ENCODE results near the gene UPF1.

UPF1 gene

GRCh38 chr19:18859676-18860301 is 28.0 kb downstream of the UPF1 start:
- no peak for DNase-seq
- Histone ChIP-seq H3K4me1 (ENCODE audit: control insufficient read depth, low read depth, low read length) (no peaks in the 10 kb centered on the region), H2BK5ac (ENCODE audit: low read length) (no peak overlapping the region), H3K4me2 (ENCODE audit: low read length) (no peak overlapping the region), H2BK15ac (replicated peaks; ENCODE audit: low read depth) (no peak overlapping the region), H3K27ac (ENCODE audit: low read depth, low read length) (no peak overlapping the region), H3K36me3 (ENCODE audit: control insufficient read depth, insufficient read depth, low read length) (peaks cover 38% of the 10 kb centered on the region), H3K79me2 (ENCODE audit: control insufficient read depth, insufficient read depth, low read length) (no peaks in the 10 kb centered on the region), H3K23ac (ENCODE audit: low read length) (no peak overlapping the region), H3K4me3 (ENCODE audit: low read length) (no peak overlapping the region), H3K4ac (ENCODE audit: low read depth, low read length) (no peak overlapping the region), H3K79me1 (ENCODE audit: low read length) (no peaks in the 10 kb centered on the region), H2AK5ac (ENCODE audit: low read length) (no peak overlapping the region), H3K9ac (ENCODE audit: low read length) (no peak overlapping the region), H4K8ac (ENCODE audit: low read depth, low read length) (no peak overlapping the region), H3K18ac (ENCODE audit: low read length) (no peak overlapping the region), H4K5ac (ENCODE audit: low read length) (no peak overlapping the region), H3K56ac (ENCODE audit: low read length) (no peak overlapping the region), H3K27me3 (ENCODE audit: insufficient read depth, low read length, poor library complexity) (no peaks in the 10 kb centered on the region), H2BK120ac (ENCODE audit: low read depth, low read length) (no peak overlapping the region)
- no CpG with 5 or more reads among the region's 12 CpGs for WGBS (ENCODE audit: extremely low coverage, insufficient coverage, low lambda C conversion rate)

GRCh38 chr19:18860302-18860700 is 28.5 kb downstream of the UPF1 start:
- no peak overlapping the region for H2BK5ac ChIP-seq (ENCODE audit: low read length)
- no peaks in the 10 kb centered on the region for H3K4me1 ChIP-seq (ENCODE audit: control insufficient read depth, low read depth, low read length)
- H3K4me3 ChIP-seq (ENCODE audit: low read length), result no peak overlapping the region
- no peak overlapping the region for H4K5ac ChIP-seq (ENCODE audit: low read length)
- H3K9ac ChIP-seq (ENCODE audit: low read length), result no peak overlapping the region
- H3K4ac ChIP-seq (ENCODE audit: low read depth, low read length), result no peak overlapping the region
- H3K36me3 ChIP-seq (ENCODE audit: control insufficient read depth, insufficient read depth, low read length), result peaks cover 37% of the 10 kb centered on the region
- no peak for DNase-seq
- no peak overlapping the region for H3K4me2 ChIP-seq (ENCODE audit: low read length)
- H3K27ac ChIP-seq (ENCODE audit: low read depth, low read length), result no peak overlapping the region
- H3K18ac ChIP-seq (ENCODE audit: low read length), result no peak overlapping the region
- H2BK15ac ChIP-seq (replicated peaks; ENCODE audit: low read depth), result no peak overlapping the region
- no peak overlapping the region for H4K8ac ChIP-seq (ENCODE audit: low read depth, low read length)
- H3K23ac ChIP-seq (ENCODE audit: low read length), result no peak overlapping the region
- H3K56ac ChIP-seq (ENCODE audit: low read length), result no peak overlapping the region
- H2AK5ac ChIP-seq (ENCODE audit: low read length), result no peak overlapping the region
- WGBS (ENCODE audit: extremely low coverage, insufficient coverage, low lambda C conversion rate), result no CpG with 5 or more reads among the region's 11 CpGs
- H3K27me3 ChIP-seq (ENCODE audit: insufficient read depth, low read length, poor library complexity), result no peaks in the 10 kb centered on the region
- no peak overlapping the region for H2BK120ac ChIP-seq (ENCODE audit: low read depth, low read length)
- H3K79me2 ChIP-seq (ENCODE audit: control insufficient read depth, insufficient read depth, low read length), result no peaks in the 10 kb centered on the region
- no peaks in the 10 kb centered on the region for H3K79me1 ChIP-seq (ENCODE audit: low read length)

GRCh38 chr19:18860725-18861124 is 29.0 kb downstream of the UPF1 start:
- Histone ChIP-seq H3K79me2 (ENCODE audit: control insufficient read depth, insufficient read depth, low read length) (no peaks in the 10 kb centered on the region), H3K4me3 (ENCODE audit: low read length) (no peak overlapping the region), H2BK120ac (ENCODE audit: low read depth, low read length) (no peak overlapping the region), H3K4ac (ENCODE audit: low read depth, low read length) (no peak overlapping the region), H3K4me2 (ENCODE audit: low read length) (no peak overlapping the region), H3K9ac (ENCODE audit: low read length) (no peak overlapping the region), H2BK5ac (ENCODE audit: low read length) (no peak overlapping the region), H3K27me3 (ENCODE audit: insufficient read depth, low read length, poor library complexity) (no peaks in the 10 kb centered on the region), H2AK5ac (ENCODE audit: low read length) (no peak overlapping the region), H3K36me3 (ENCODE audit: control insufficient read depth, insufficient read depth, low read length) (peaks cover 35% of the 10 kb centered on the region), H2BK15ac (replicated peaks; ENCODE audit: low read depth) (no peak overlapping the region), H3K27ac (ENCODE audit: low read depth, low read length) (no peak overlapping the region), H3K4me1 (ENCODE audit: control insufficient read depth, low read depth, low read length) (no peaks in the 10 kb centered on the region), H3K18ac (ENCODE audit: low read length) (no peak overlapping the region), H4K5ac (ENCODE audit: low read length) (no peak overlapping the region), H4K8ac (ENCODE audit: low read depth, low read length) (no peak overlapping the region), H3K79me1 (ENCODE audit: low read length) (no peaks in the 10 kb centered on the region), H3K23ac (ENCODE audit: low read length) (no peak overlapping the region), H3K56ac (ENCODE audit: low read length) (no peak overlapping the region)
- no peak for DNase-seq
- no CpG with 5 or more reads among the region's 17 CpGs for WGBS (ENCODE audit: extremely low coverage, insufficient coverage, low lambda C conversion rate)

DNA sequence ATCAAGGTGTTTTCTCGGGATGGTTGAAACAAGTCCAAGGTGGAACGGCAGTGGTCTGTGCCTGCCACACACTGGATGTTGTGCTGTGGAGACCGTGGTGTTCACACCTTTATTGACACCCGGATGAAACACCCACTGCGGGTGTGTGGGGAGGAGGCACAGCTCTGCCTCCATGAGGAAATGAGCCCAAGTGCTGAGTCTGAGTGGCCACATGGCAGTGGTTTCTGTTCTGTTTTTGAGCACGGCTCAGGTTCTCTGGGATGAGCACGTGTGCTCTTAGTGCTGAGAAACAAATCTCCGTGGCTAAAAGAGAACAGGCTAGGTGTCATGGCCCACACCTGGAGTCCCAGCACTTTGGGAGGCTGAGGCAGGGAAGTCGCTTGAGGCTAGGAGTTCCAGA is 29.5 kb downstream of the UPF1 start:
- Histone ChIP-seq H3K79me1 (ENCODE audit: low read length) (no peaks in the 10 kb centered on the region), H2BK15ac (replicated peaks; ENCODE audit: low read depth) (no peak overlapping the region), H3K4ac (ENCODE audit: low read depth, low read length) (no peak overlapping the region), H3K27me3 (ENCODE audit: insufficient read depth, low read length, poor library complexity) (no peaks in the 10 kb centered on the region), H2BK5ac (ENCODE audit: low read length) (no peak overlapping the region), H3K36me3 (ENCODE audit: control insufficient read depth, insufficient read depth, low read length) (peaks cover 31% of the 10 kb centered on the region), H3K79me2 (ENCODE audit: control insufficient read depth, insufficient read depth, low read length) (no peaks in the 10 kb centered on the region), H4K8ac (ENCODE audit: low read depth, low read length) (no peak overlapping the region), H2AK5ac (ENCODE audit: low read length) (no peak overlapping the region), H3K4me3 (ENCODE audit: low read length) (no peak overlapping the region), H3K23ac (ENCODE audit: low read length) (no peak overlapping the region), H3K56ac (ENCODE audit: low read length) (no peak overlapping the region), H3K18ac (ENCODE audit: low read length) (no peak overlapping the region), H3K4me1 (ENCODE audit: control insufficient read depth, low read depth, low read length) (no peaks in the 10 kb centered on the region), H3K4me2 (ENCODE audit: low read length) (no peak overlapping the region), H3K27ac (ENCODE audit: low read depth, low read length) (no peak overlapping the region), H4K5ac (ENCODE audit: low read length) (no peak overlapping the region), H2BK120ac (ENCODE audit: low read depth, low read length) (no peak overlapping the region), H3K9ac (ENCODE audit: low read length) (no peak overlapping the region)
- no peak for DNase-seq
- no CpG with 5 or more reads among the region's 9 CpGs for WGBS (ENCODE audit: extremely low coverage, insufficient coverage, low lambda C conversion rate)

GRCh38 chr19:18861917-18862316 is 30.2 kb downstream of the UPF1 start:
- no peak overlapping the region for H3K18ac ChIP-seq (ENCODE audit: low read length)
- H3K23ac ChIP-seq (ENCODE audit: low read length), result no peak overlapping the region
- H3K9ac ChIP-seq (ENCODE audit: low read length), result no peak overlapping the region
- no peak overlapping the region for H3K4ac ChIP-seq (ENCODE audit: low read depth, low read length)
- H3K36me3 ChIP-seq (ENCODE audit: control insufficient read depth, insufficient read depth, low read length), result peaks cover 28% of the 10 kb centered on the region
- H2BK5ac ChIP-seq (ENCODE audit: low read length), result no peak overlapping the region
- no peak overlapping the region for H2AK5ac ChIP-seq (ENCODE audit: low read length)
- H3K4me1 ChIP-seq (ENCODE audit: control insufficient read depth, low read depth, low read length), result no peaks in the 10 kb centered on the region
- no peak for DNase-seq
- H3K27ac ChIP-seq (ENCODE audit: low read depth, low read length), result no peak overlapping the region
- H2BK15ac ChIP-seq (replicated peaks; ENCODE audit: low read depth), result no peak overlapping the region
- H4K5ac ChIP-seq (ENCODE audit: low read length), result no peak overlapping the region
- no peak overlapping the region for H3K56ac ChIP-seq (ENCODE audit: low read length)
- H4K8ac ChIP-seq (ENCODE audit: low read depth, low read length), result no peak overlapping the region
- no peak overlapping the region for H3K4me2 ChIP-seq (ENCODE audit: low read length)
- no peak overlapping the region for H3K4me3 ChIP-seq (ENCODE audit: low read length)
- no peaks in the 10 kb centered on the region for H3K79me1 ChIP-seq (ENCODE audit: low read length)
- H3K27me3 ChIP-seq (ENCODE audit: insufficient read depth, low read length, poor library complexity), result no peaks in the 10 kb centered on the region
- no peaks in the 10 kb centered on the region for H3K79me2 ChIP-seq (ENCODE audit: control insufficient read depth, insufficient read depth, low read length)
- WGBS (ENCODE audit: extremely low coverage, insufficient coverage, low lambda C conversion rate), result no CpG with 5 or more reads among the region's 12 CpGs
- H2BK120ac ChIP-seq (ENCODE audit: low read depth, low read length), result no peak overlapping the region
